HEK293 (cell line): ENCODE data around the gene ACAP3.

Experiments
- CTCF ChIA-PET: fragments of 350-600 bp; formaldehyde crosslinking; extraction: SDS; loops from one replicate; lab custom pipeline; 2021; ENCODE audit warnings: antibody characterized with exemption; lab: Yijun Ruan, JAX
- POLR2A ChIA-PET: fragments of 300-600 bp; formaldehyde crosslinking; extraction: SDS; loops from one replicate; lab custom pipeline; 2020; ENCODE audit warnings: antibody characterized with exemption, inconsistent platforms; lab: Yijun Ruan, JAX
- H3K27ac ChIP-seq: fragments of 200-500 bp; sonication (Bioruptor generic); 2 replicates; pipeline ENCODE4 v1.5.1; 2014; ENCODE audit warnings: low read depth, low read length, control low read depth, inconsistent platforms; ENCODE audit errors: extremely low read depth
- H3K36me3 ChIP-seq, 2 experiments: fragments of 200-500 bp in 1 of 2; sonication (Bioruptor generic) in 1 of 2; 1 replicate in 1 of 2; 2 replicates in 1 of 2; pipeline ENCODE4 v1.5.1; 2014 to 2017; ENCODE audit warnings: inconsistent platforms in 2 of 2, low read length in 2 of 2; ENCODE audit not compliant: control insufficient read depth in 2 of 2, insufficient read depth in 1 of 2
- H3K4me1 ChIP-seq: fragments of 200-500 bp; sonication (Bioruptor generic); 2 replicates; pipeline ENCODE4 v1.5.1; 2014; ENCODE audit warnings: mild to moderate bottlenecking, low read length, inconsistent platforms; ENCODE audit not compliant: control insufficient read depth, insufficient read depth
- H3K4me3 ChIP-seq: 2 replicates; pipeline ENCODE4 v1.5.1; 2011; ENCODE audit warnings: low read depth, mild to moderate bottlenecking, control low read depth, low read length, moderate library complexity
- H3K9me3 ChIP-seq: fragments of 200-500 bp; sonication (Bioruptor generic); 2 replicates; pipeline ENCODE4 v1.5.1; 2014; ENCODE audit warnings: low read depth, low read length, inconsistent platforms; ENCODE audit not compliant: control insufficient read depth, insufficient read depth
- CTCF ChIP-seq: fragments of 450-650 bp; formaldehyde crosslinking; IDR thresholded peaks from 2 replicates; pipeline ENCODE4 v1.5.1; 2016; ENCODE audit warnings: missing biosample characterization, missing genetic modification characterization
- GLIS1 ChIP-seq: fragments of 450-650 bp; formaldehyde crosslinking; IDR thresholded peaks from 2 replicates; pipeline ENCODE4 v1.5.1; 2016; ENCODE audit warnings: missing biosample characterization, missing genetic modification characterization
- KLF7 ChIP-seq: fragments of 450-650 bp; formaldehyde crosslinking; IDR thresholded peaks from 2 replicates; pipeline ENCODE4 v1.5.1; 2016; ENCODE audit warnings: missing biosample characterization, missing genetic modification characterization, borderline replicate concordance
- KLF8 ChIP-seq: fragments of 450-650 bp; formaldehyde crosslinking; IDR thresholded peaks from 2 replicates; pipeline ENCODE4 v1.5.1; 2016; ENCODE audit warnings: missing biosample characterization, missing genetic modification characterization
- MYNN ChIP-seq: fragments of 450-650 bp; formaldehyde crosslinking; IDR thresholded peaks from 2 replicates; pipeline ENCODE4 v1.5.1; 2016; ENCODE audit warnings: missing biosample characterization, missing genetic modification characterization, borderline replicate concordance
- ZEB2 ChIP-seq: fragments of 450-650 bp; formaldehyde crosslinking; IDR thresholded peaks from 2 replicates; pipeline ENCODE4 v1.5.1; 2016; ENCODE audit warnings: missing biosample characterization, missing genetic modification characterization
- ZFP69B ChIP-seq: fragments of 450-650 bp; formaldehyde crosslinking; IDR thresholded peaks from 2 replicates; pipeline ENCODE4 v1.5.1; 2016; ENCODE audit warnings: missing biosample characterization, missing genetic modification characterization
- ZNF10 ChIP-seq: fragments of 450-650 bp; formaldehyde crosslinking; IDR thresholded peaks from 2 replicates; pipeline ENCODE4 v1.5.1; 2017; ENCODE audit warnings: missing biosample characterization, missing genetic modification characterization
- ZNF121 ChIP-seq: fragments of 450-650 bp; formaldehyde crosslinking; IDR thresholded peaks from 2 replicates; pipeline ENCODE4 v1.5.1; 2016; ENCODE audit warnings: missing biosample characterization, missing genetic modification characterization
- ZNF223 ChIP-seq: fragments of 450-650 bp; formaldehyde crosslinking; IDR thresholded peaks from 2 replicates; pipeline ENCODE4 v1.5.1; 2016; ENCODE audit warnings: missing biosample characterization, missing genetic modification characterization
- ZNF280D ChIP-seq: fragments of 450-650 bp; formaldehyde crosslinking; IDR thresholded peaks from 2 replicates; pipeline ENCODE4 v1.5.1; 2016; ENCODE audit warnings: missing biosample characterization, missing genetic modification characterization
- ZNF37A ChIP-seq: fragments of 450-650 bp; IDR thresholded peaks from 2 replicates; pipeline ENCODE4 v1.5.1; 2018; ENCODE audit warnings: missing biosample characterization, missing genetic modification characterization
- ZNF473 ChIP-seq: fragments of 450-650 bp; formaldehyde crosslinking; IDR thresholded peaks from 2 replicates; pipeline ENCODE4 v1.5.1; 2017; ENCODE audit warnings: missing biosample characterization, missing genetic modification characterization
- ZNF561 ChIP-seq: fragments of 450-650 bp; IDR thresholded peaks from 2 replicates; pipeline ENCODE4 v1.5.1; 2018; ENCODE audit warnings: missing biosample characterization, missing genetic modification characterization, borderline replicate concordance
- ZNF629 ChIP-seq: fragments of 450-650 bp; formaldehyde crosslinking; IDR thresholded peaks from 2 replicates; pipeline ENCODE4 v1.5.1; 2017; ENCODE audit warnings: missing biosample characterization, missing genetic modification characterization
- TF ChIP-seq, protein P1 (sequence below): fragments of 450-650 bp; formaldehyde crosslinking; IDR thresholded peaks from 2 replicates; pipeline ENCODE4 v1.5.1; 2017; ENCODE audit warnings: missing biosample characterization, mild to moderate bottlenecking, missing genetic modification characterization, moderate library complexity
- TF ChIP-seq, protein P2 (sequence below): fragments of 450-650 bp; formaldehyde crosslinking; IDR thresholded peaks from 2 replicates; pipeline ENCODE4 v1.5.1; 2016; ENCODE audit warnings: missing biosample characterization, missing genetic modification characterization

The ACAP3 gene

GRCh38 chr1:1264868-1265272 is 42.9 kb downstream of the ACAP3 start:
- no peaks in the 10 kb centered on the region for H3K9me3 ChIP-seq
- no peaks in the 10 kb centered on the region for H3K4me1 ChIP-seq

More at GRCh38 chr1:1264868-1265272, 42.9 kb downstream of the ACAP3 start:
- H3K4me3 ChIP-seq, result no peak overlapping the region
- no peak overlapping the region for H3K27ac ChIP-seq
- CTCF ChIA-PET, result interaction anchor here (0.6 to 2.6 kb wide), 7 partner anchors 10 to 148 kb away, joined by 3 to 12 read pairs (median 4); no protein-coding TSS in a partner anchor
- peaks cover 3 to 93% of the 10 kb centered on the region in 2 experiments; a peak in 2 of 3 replicates for H3K36me3 ChIP-seq
- TF ChIP-seq, protein P1, sequence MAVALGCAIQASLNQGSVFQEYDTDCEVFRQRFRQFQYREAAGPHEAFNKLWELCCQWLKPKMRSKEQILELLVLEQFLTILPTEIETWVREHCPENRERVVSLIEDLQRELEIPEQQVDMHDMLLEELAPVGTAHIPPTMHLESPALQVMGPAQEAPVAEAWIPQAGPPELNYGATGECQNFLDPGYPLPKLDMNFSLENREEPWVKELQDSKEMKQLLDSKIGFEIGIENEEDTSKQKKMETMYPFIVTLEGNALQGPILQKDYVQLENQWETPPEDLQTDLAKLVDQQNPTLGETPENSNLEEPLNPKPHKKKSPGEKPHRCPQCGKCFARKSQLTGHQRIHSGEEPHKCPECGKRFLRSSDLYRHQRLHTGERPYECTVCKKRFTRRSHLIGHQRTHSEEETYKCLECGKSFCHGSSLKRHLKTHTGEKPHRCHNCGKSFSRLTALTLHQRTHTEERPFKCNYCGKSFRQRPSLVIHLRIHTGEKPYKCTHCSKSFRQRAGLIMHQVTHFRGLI (tag by site-specific recombination), result peak; percentile 70
- TF ChIP-seq ZEB2 (tag by site-specific recombination) (0 out of 2 replicates have a peak, but pooled peaks have one; percentile 27), ZNF629 (tag by site-specific recombination) (peak; percentile 68), KLF7 (no peak), MYNN (tag by site-specific recombination) (no peak), ZNF121 (tag by site-specific recombination) (no peak), GLIS1 (tag by site-specific recombination) (no peak), ZNF223 (no peak), ZNF561 (tag by site-specific recombination) (no peak), ZNF10 (tag by site-specific recombination) (no peak), ZFP69B (tag by site-specific recombination) (no peak), ZNF280D (no peak), CTCF (tag by site-specific recombination) (0 out of 2 replicates have a peak, but pooled peaks have one; percentile 11), KLF8 (tag by site-specific recombination) (no peak), ZNF473 (tag by site-specific recombination) (no peak), ZNF37A (tag by site-specific recombination) (no peak)
- TF ChIP-seq, protein P2, sequence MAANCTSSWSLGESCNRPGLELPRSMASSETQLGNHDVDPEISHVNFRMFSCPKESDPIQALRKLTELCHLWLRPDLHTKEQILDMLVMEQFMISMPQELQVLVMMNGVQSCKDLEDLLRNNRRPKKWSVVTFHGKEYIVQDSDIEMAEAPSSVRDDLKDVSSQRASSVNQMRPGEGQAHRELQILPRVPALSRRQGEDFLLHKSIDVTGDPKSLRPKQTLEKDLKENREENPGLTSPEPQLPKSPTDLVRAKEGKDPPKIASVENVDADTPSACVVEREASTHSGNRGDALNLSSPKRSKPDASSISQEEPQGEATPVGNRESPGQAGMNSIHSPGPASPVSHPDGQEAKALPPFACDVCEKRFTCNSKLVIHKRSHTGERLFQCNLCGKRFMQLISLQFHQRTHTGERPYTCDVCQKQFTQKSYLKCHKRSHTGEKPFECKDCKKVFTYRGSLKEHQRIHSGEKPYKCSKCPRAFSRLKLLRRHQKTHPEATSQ (tag by site-specific recombination), result no peak
- POLR2A ChIA-PET, result interaction anchor here (0.7 to 2.0 kb wide), 4 partner anchors 9 to 143 kb away, joined by 3 to 6 read pairs (median 5); partner anchors contain the start of gene UBE2J2
